HepG2 (cell line): ENCODE measurements around the gene SLC29A3. TPM values are rescaled to one million over a fixed set of nuclear protein-coding genes. Genes with fewer than 3 reads are reported as not detected.

Source experiments
- BRCA1 ChIP-seq: sonication (generic); formaldehyde crosslinking; IDR thresholded peaks from 2 replicates; pipeline ENCODE4 v1.4.0; 2020; ENCODE audit warnings: missing genetic modification reagents
- DPF2 ChIP-seq: sonication (generic); formaldehyde crosslinking; IDR thresholded peaks from 2 replicates; pipeline ENCODE4 v1.4.0; 2020; ENCODE audit warnings: mild to moderate bottlenecking, low read depth, missing genetic modification reagents, borderline replicate concordance
- GATAD2A ChIP-seq: IDR thresholded peaks from 2 replicates; pipeline ENCODE4 v1.6.1; 2016
- KDM2A ChIP-seq: sonication (generic); formaldehyde crosslinking; IDR thresholded peaks from 2 replicates; pipeline ENCODE4 v1.4.0; 2020; ENCODE audit warnings: low read depth, missing genetic modification reagents, borderline replicate concordance
- PHF5A ChIP-seq: IDR thresholded peaks from one replicate; pipeline ENCODE4 v1.6.1; 2018; ENCODE audit warnings: low read depth, missing genetic modification reagents; ENCODE audit not compliant: unreplicated experiment
- TP53 ChIP-seq: sonication (generic); formaldehyde crosslinking; conservative IDR thresholded peaks from 2 replicates; pipeline ENCODE4 v1.4.0; 2020; ENCODE audit warnings: missing genetic modification reagents
- TSC22D2 ChIP-seq: sonication (generic); formaldehyde crosslinking; IDR thresholded peaks from 2 replicates; pipeline ENCODE4 v1.5.1; 2020; ENCODE audit warnings: missing genetic modification reagents, mild to moderate bottlenecking, borderline replicate concordance
- ZNF841 ChIP-seq: sonication (generic); formaldehyde crosslinking; IDR thresholded peaks from 2 replicates; pipeline ENCODE4 v1.8.1; 2023; ENCODE audit warnings: missing genetic modification reagents, borderline replicate concordance
- polyA plus RNA-seq, 8 experiments: library from polyadenylated mRNA; depleted of rRNA in 3 of 8; stranded (reverse) in 7 of 8; unstranded in 1 of 8; fragments of >200 nt; fragmentation: Illumina TruSeq in 4 of 8; extraction: Trizol in 4 of 8; gene quantifications; 2 replicates each; pipeline versions ENCODE4 v1.2.1 to v1.2.3, GENCODE V29; 2011 to 2016; ENCODE audit warnings: low read depth in 4 of 8, missing spikeins in 1 of 8, mixed read lengths in 1 of 8; ENCODE audit not compliant: insufficient read depth in 1 of 8
- total RNA-seq, 5 experiments: library from RNA; depleted of rRNA; stranded (reverse); fragments of >200 nt; fragmentation: Illumina TruSeq; extraction: Trizol; gene quantifications; 2 replicates each; pipeline ENCODE4 v1.2.3, GENCODE V29; 2016; ENCODE audit warnings: low read depth in 1 of 5
- TF ChIP-seq, protein P1 (sequence below): sonication (generic); formaldehyde crosslinking; IDR thresholded peaks from 2 replicates; pipeline ENCODE4 v1.5.0; 2020; ENCODE audit warnings: missing genetic modification reagents
- TF ChIP-seq, protein P2 (sequence below): sonication (generic); formaldehyde crosslinking; IDR thresholded peaks from 2 replicates; pipeline ENCODE4 v1.4.0; 2020; ENCODE audit warnings: missing genetic modification reagents
- TF ChIP-seq, protein P3 (sequence below): sonication (generic); formaldehyde crosslinking; IDR thresholded peaks from 2 replicates; pipeline ENCODE4 v1.4.0; 2020; ENCODE audit warnings: missing genetic modification reagents
- TF ChIP-seq, protein P4 (sequence below): sonication (generic); formaldehyde crosslinking; IDR thresholded peaks from 2 replicates; pipeline ENCODE4 v1.9.0; 2021; ENCODE audit warnings: missing genetic modification reagents, borderline replicate concordance
- TF ChIP-seq, protein P5 (sequence below): IDR thresholded peaks from 2 replicates; pipeline ENCODE4 v1.6.1; 2016
- TF ChIP-seq, protein P6 (sequence below): sonication (generic); formaldehyde crosslinking; IDR thresholded peaks from 2 replicates; pipeline ENCODE4 v1.8.1; 2023; ENCODE audit warnings: mild to moderate bottlenecking, moderate library complexity, missing genetic modification reagents

Gene SLC29A3
- total and polyA plus RNA-seq, 2 of the 13 experiments (the other 11 are each of a cell fraction or from before 2014, with no cell fraction given): 8.6 to 11.8 TPM

DNA sequence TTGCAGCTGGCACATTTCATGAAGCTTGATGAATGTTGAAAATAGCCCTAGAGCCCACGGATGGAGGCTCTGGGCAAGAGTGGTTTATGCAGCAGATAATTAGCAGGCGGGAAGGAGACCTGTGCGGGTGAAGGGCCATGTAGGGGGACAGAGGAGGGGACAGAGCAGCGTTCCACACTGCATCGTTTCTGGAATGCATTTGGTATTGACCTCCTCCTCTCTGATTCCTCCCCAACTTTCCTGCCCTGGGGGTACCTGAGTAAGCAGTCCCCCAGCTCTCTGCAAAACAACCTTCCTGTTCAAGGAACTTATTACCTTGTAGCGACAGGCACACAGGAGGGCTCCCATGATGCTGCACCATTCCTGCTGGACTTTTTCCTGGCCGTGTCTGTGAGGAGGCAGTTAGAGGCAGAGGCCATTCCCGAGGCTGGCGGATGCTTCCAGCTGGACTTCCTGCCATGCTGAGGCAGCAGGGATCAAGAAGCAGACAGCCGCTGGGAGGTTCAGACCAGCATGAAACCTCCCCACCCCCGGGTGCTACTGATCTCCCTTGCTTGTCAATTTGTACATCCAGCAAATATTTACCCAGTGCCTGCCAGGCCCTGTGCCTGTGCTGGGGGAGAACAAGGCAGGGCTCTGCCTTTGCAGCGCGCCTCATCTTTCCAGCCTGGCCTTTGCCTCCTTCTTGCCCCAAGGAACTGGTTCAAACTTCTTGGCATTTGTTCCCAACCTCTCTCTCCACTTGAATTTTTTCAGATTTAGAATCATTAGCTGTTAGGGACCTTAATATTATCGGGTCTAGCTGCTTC lies 28.7 kb downstream of the SLC29A3 start (continued):
- TF ChIP-seq, protein P1, sequence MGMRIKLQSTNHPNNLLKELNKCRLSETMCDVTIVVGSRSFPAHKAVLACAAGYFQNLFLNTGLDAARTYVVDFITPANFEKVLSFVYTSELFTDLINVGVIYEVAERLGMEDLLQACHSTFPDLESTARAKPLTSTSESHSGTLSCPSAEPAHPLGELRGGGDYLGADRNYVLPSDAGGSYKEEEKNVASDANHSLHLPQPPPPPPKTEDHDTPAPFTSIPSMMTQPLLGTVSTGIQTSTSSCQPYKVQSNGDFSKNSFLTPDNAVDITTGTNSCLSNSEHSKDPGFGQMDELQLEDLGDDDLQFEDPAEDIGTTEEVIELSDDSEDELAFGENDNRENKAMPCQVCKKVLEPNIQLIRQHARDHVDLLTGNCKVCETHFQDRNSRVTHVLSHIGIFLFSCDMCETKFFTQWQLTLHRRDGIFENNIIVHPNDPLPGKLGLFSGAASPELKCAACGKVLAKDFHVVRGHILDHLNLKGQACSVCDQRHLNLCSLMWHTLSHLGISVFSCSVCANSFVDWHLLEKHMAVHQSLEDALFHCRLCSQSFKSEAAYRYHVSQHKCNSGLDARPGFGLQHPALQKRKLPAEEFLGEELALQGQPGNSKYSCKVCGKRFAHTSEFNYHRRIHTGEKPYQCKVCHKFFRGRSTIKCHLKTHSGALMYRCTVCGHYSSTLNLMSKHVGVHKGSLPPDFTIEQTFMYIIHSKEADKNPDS (CRISPR knock-in tag): no peak
- TF ChIP-seq, protein P2, sequence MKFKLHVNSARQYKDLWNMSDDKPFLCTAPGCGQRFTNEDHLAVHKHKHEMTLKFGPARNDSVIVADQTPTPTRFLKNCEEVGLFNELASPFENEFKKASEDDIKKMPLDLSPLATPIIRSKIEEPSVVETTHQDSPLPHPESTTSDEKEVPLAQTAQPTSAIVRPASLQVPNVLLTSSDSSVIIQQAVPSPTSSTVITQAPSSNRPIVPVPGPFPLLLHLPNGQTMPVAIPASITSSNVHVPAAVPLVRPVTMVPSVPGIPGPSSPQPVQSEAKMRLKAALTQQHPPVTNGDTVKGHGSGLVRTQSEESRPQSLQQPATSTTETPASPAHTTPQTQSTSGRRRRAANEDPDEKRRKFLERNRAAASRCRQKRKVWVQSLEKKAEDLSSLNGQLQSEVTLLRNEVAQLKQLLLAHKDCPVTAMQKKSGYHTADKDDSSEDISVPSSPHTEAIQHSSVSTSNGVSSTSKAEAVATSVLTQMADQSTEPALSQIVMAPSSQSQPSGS: peak; percentile 59
- peak; percentile 84 for TF ChIP-seq GATAD2A (CRISPR knock-in tag)
- TF ChIP-seq TP53 (CRISPR knock-in tag): 0 out of 2 replicates have a peak, but pooled peaks have one; percentile 55
- TF ChIP-seq, protein P3, sequence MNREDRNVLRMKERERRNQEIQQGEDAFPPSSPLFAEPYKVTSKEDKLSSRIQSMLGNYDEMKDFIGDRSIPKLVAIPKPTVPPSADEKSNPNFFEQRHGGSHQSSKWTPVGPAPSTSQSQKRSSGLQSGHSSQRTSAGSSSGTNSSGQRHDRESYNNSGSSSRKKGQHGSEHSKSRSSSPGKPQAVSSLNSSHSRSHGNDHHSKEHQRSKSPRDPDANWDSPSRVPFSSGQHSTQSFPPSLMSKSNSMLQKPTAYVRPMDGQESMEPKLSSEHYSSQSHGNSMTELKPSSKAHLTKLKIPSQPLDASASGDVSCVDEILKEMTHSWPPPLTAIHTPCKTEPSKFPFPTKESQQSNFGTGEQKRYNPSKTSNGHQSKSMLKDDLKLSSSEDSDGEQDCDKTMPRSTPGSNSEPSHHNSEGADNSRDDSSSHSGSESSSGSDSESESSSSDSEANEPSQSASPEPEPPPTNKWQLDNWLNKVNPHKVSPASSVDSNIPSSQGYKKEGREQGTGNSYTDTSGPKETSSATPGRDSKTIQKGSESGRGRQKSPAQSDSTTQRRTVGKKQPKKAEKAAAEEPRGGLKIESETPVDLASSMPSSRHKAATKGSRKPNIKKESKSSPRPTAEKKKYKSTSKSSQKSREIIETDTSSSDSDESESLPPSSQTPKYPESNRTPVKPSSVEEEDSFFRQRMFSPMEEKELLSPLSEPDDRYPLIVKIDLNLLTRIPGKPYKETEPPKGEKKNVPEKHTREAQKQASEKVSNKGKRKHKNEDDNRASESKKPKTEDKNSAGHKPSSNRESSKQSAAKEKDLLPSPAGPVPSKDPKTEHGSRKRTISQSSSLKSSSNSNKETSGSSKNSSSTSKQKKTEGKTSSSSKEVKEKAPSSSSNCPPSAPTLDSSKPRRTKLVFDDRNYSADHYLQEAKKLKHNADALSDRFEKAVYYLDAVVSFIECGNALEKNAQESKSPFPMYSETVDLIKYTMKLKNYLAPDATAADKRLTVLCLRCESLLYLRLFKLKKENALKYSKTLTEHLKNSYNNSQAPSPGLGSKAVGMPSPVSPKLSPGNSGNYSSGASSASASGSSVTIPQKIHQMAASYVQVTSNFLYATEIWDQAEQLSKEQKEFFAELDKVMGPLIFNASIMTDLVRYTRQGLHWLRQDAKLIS (CRISPR knock-in tag): 0 out of 2 replicates have a peak, but pooled peaks have one; percentile 66
- TF ChIP-seq, protein P4, sequence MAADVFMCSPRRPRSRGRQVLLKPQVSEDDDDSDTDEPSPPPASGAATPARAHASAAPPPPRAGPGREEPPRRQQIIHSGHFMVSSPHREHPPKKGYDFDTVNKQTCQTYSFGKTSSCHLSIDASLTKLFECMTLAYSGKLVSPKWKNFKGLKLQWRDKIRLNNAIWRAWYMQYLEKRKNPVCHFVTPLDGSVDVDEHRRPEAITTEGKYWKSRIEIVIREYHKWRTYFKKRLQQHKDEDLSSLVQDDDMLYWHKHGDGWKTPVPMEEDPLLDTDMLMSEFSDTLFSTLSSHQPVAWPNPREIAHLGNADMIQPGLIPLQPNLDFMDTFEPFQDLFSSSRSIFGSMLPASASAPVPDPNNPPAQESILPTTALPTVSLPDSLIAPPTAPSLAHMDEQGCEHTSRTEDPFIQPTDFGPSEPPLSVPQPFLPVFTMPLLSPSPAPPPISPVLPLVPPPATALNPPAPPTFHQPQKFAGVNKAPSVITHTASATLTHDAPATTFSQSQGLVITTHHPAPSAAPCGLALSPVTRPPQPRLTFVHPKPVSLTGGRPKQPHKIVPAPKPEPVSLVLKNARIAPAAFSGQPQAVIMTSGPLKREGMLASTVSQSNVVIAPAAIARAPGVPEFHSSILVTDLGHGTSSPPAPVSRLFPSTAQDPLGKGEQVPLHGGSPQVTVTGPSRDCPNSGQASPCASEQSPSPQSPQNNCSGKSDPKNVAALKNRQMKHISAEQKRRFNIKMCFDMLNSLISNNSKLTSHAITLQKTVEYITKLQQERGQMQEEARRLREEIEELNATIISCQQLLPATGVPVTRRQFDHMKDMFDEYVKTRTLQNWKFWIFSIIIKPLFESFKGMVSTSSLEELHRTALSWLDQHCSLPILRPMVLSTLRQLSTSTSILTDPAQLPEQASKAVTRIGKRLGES: 0 out of 2 replicates have a peak, but pooled peaks have one; percentile 42
- no peak for TF ChIP-seq ZNF841 (CRISPR knock-in tag)
- TF ChIP-seq DPF2 (CRISPR knock-in tag): peak; percentile 76; the same call in 1 of the 2 replicates
- TF ChIP-seq, protein P5, sequence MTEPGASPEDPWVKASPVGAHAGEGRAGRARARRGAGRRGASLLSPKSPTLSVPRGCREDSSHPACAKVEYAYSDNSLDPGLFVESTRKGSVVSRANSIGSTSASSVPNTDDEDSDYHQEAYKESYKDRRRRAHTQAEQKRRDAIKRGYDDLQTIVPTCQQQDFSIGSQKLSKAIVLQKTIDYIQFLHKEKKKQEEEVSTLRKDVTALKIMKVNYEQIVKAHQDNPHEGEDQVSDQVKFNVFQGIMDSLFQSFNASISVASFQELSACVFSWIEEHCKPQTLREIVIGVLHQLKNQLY (CRISPR knock-in tag): peak; percentile 64; the same call in 1 of the 2 replicates
- no peak; the same call in 1 of the 2 replicates for TF ChIP-seq TSC22D2 (CRISPR knock-in tag)
- TF ChIP-seq, protein P6, sequence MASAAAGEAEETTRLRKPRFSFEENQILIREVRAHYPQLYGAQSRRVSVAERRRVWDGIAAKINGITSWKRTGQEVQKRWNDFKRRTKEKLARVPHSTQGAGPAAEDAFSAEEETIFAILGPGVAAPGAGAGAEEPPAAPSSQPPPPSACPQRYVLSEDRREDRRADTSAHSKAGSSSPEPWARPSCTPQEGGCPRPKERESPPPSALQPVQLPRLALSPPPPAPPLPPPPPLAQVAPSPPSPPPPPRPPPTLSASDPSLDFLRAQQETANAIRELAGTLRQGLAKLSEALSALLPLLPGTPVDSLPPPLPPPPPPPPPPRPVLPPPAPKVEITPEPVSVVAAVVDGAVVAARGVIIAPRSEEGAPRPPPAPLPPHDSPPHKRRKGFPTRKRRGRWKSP (CRISPR knock-in tag): no peak
- TF ChIP-seq BRCA1: 0 out of 2 replicates have a peak, but pooled peaks have one; percentile 84
- peak; percentile 51; the same call in 1 of the 2 replicates for TF ChIP-seq KDM2A
- TF ChIP-seq PHF5A (CRISPR knock-in tag): peak; percentile 22
